OCI-LY7 (cell line): ENCODE results near the gene SREK1IP1. TPM values are rescaled to one million over a fixed set of nuclear protein-coding genes. Genes with fewer than 3 reads are reported as not detected.

Experiments
- BruUV-seq: library from RNA; stranded (reverse); fragments of 400-500 nt; replicated peaks from 2 replicates; lab custom pipeline; 2021; lab: Mats Ljungman, UMichigan
- CTCF ChIA-PET: fragments of 300-600 bp; sonication (Branson Sonifier 250); formaldehyde crosslinking; loops from one replicate; lab custom pipeline; 2022; ENCODE audit warnings: antibody characterized with exemption; ENCODE audit not compliant: unreplicated experiment; lab: Charles Lee
- POLR2A ChIA-PET: fragments of 300-600 bp; sonication (Branson Sonifier 250); formaldehyde crosslinking; loops from one replicate; lab custom pipeline; 2022; ENCODE audit warnings: antibody characterized with exemption; lab: Charles Lee
- DNase-seq: peaks from one replicate; pipeline ENCODE4 v3.0.0-alpha.2; 2015; ENCODE audit warnings: low spot score
- H2AFZ ChIP-seq: fragments of 200-600 bp; sonication (generic), shearing (Covaris generic); 2 replicates; pipeline ENCODE4 v1.6.1; 2014; ENCODE audit warnings: mild to moderate bottlenecking, antibody characterized with exemption, low read length, moderate library complexity
- H3K27ac ChIP-seq: fragments of 200-600 bp; sonication (generic); 2 replicates; pipeline ENCODE4 v1.5.1; 2014; ENCODE audit warnings: mixed run types, low read depth, mild to moderate bottlenecking, moderate library complexity, low read length, inconsistent platforms; ENCODE audit not compliant: poor library complexity, severe bottlenecking
- H3K36me3 ChIP-seq: fragments of 200-600 bp; sonication (generic); 2 replicates; pipeline ENCODE4 v1.6.1; 2014; ENCODE audit warnings: mild to moderate bottlenecking, antibody characterized with exemption, low read length, moderate library complexity, mixed read lengths; ENCODE audit not compliant: insufficient read depth
- H3K4me1 ChIP-seq: fragments of 200-600 bp; sonication (generic); 2 replicates; pipeline ENCODE4 v1.5.1; 2014; ENCODE audit warnings: mild to moderate bottlenecking, low read length; ENCODE audit not compliant: insufficient read depth, poor library complexity, severe bottlenecking
- H3K4me2 ChIP-seq: fragments of 200-600 bp; sonication (generic); 2 replicates; pipeline ENCODE4 v1.6.1; 2014; ENCODE audit warnings: mild to moderate bottlenecking, low read length
- H3K4me3 ChIP-seq: fragments of 200-600 bp; sonication (generic); 2 replicates; pipeline ENCODE4 v1.5.1; 2014; ENCODE audit warnings: mild to moderate bottlenecking, low read depth, low read length; ENCODE audit not compliant: poor library complexity, severe bottlenecking
- H3K79me2 ChIP-seq: fragments of 200-600 bp; sonication (generic); 2 replicates; pipeline ENCODE4 v1.6.1; 2016; ENCODE audit warnings: low read depth, mild to moderate bottlenecking, low read length, moderate library complexity, mixed read lengths; ENCODE audit not compliant: insufficient read depth
- H3K9me2 ChIP-seq: fragments of 200-600 bp; sonication (generic); 2 replicates; pipeline ENCODE4 v1.6.1; 2016; ENCODE audit warnings: mild to moderate bottlenecking, low read length, mixed read lengths; ENCODE audit not compliant: insufficient read depth
- H3K9me3 ChIP-seq: fragments of 200-600 bp; sonication (generic); 2 replicates; pipeline ENCODE4 v1.6.1; 2014; ENCODE audit warnings: mild to moderate bottlenecking, mixed run types, low read length, mixed read lengths
- H4K20me1 ChIP-seq: fragments of 200-600 bp; sonication (generic); 2 replicates; pipeline ENCODE4 v1.6.1; 2014; ENCODE audit warnings: mild to moderate bottlenecking, antibody characterized with exemption, low read length, moderate library complexity, mixed read lengths; ENCODE audit not compliant: insufficient read depth
- CTCF ChIP-seq: fragments of 200-600 bp; sonication (generic); conservative IDR thresholded peaks from 2 replicates; pipeline ENCODE4 v1.5.1; 2014; ENCODE audit warnings: mild to moderate bottlenecking, antibody characterized with exemption, low read length, moderate library complexity, mixed read lengths
- EZH2phosphoT487 ChIP-seq: fragments of 200-600 bp; sonication (generic); IDR thresholded peaks from 2 replicates; pipeline ENCODE4 v1.6.1; 2018; ENCODE audit warnings: low read depth, borderline replicate concordance, mild to moderate bottlenecking, mixed run types, antibody characterized with exemption, low read length, moderate library complexity, mixed read lengths
- intact Hi-C: fragments of 100-400 bp; cut with micrococcal nuclease; formaldehyde crosslinking; loops from one replicate; pipeline ENCODE4 v1.10.0; 2022; ENCODE audit not compliant: unreplicated experiment
- total RNA-seq, 2 experiments: library from RNA; depleted of rRNA in 1 of 2; stranded (reverse); fragments of >200 nt in 1 of 2; shearing (Covaris generic) in 1 of 2; gene quantifications; 2 replicates each; pipeline ENCODE4 v1.2.3, GENCODE V29; 2014 to 2022

The SREK1IP1 gene
- total RNA-seq, 2 experiments from 2014 or later = 4.8 to 23.0 TPM

GRCh38 chr5:64759960-64760660 lies 8.4 kb downstream of the SREK1IP1 start:
- peaks cover 5% of the 10 kb centered on the region; the same call in 1 of the 2 replicates for H4K20me1 ChIP-seq
- H3K9me2 ChIP-seq = no peaks in the 10 kb centered on the region
- ChIA-PET POLR2A (interaction anchor here (1.3 kb wide), 1 partner anchor 15 kb away, joined by 3 read pairs; no protein-coding TSS in a partner anchor), CTCF (no interaction called here)
- peaks cover 24% of the 10 kb centered on the region; the same call in 1 of the 2 replicates for H3K79me2 ChIP-seq
- H3K4me3 ChIP-seq = no peak overlapping the region
- BruUV-seq = no TSS peak
- H3K4me1 ChIP-seq = no peaks in the 10 kb centered on the region
- intact Hi-C loops = no loop called here
- no peak overlapping the region for H3K27ac ChIP-seq
- H2AFZ ChIP-seq = no peak overlapping the region
- H3K9me3 ChIP-seq = no peaks in the 10 kb centered on the region
- H3K36me3 ChIP-seq = peaks cover 34% of the 10 kb centered on the region
- TF ChIP-seq EZH2phosphoT487 (no peak), CTCF (no peak)
- no peak overlapping the region for H3K4me2 ChIP-seq
- no peak for DNase-seq

GRCh38 chr5:64758901-64759300 lies 9.6 kb downstream of the SREK1IP1 start:
- Histone ChIP-seq H3K4me3 (no peak overlapping the region), H3K9me3 (no peaks in the 10 kb centered on the region), H4K20me1 (peaks cover 5% of the 10 kb centered on the region; the same call in 1 of the 2 replicates), H3K79me2 (peaks cover 31% of the 10 kb centered on the region; the same call in 1 of the 2 replicates), H3K36me3 (peaks cover 31% of the 10 kb centered on the region), H3K9me2 (no peaks in the 10 kb centered on the region), H3K4me2 (no peak overlapping the region), H2AFZ (no peak overlapping the region), H3K27ac (no peak overlapping the region), H3K4me1 (no peaks in the 10 kb centered on the region)
- DNase-seq = no peak
- intact Hi-C loops = no loop called here
- ChIA-PET CTCF (no interaction called here), POLR2A (interaction anchor here (1.4 kb wide), 1 partner anchor 10 kb away, joined by 6 read pairs; the partner anchor contains the start of genes CWC27 and SREK1IP1)
- TF ChIP-seq EZH2phosphoT487 (no peak), CTCF (no peak)
- no TSS peak for BruUV-seq

- intact Hi-C loops = no loop called here
- Histone ChIP-seq H3K27ac (no peak overlapping the region), H3K36me3 (peaks cover 30% of the 10 kb centered on the region), H2AFZ (no peak overlapping the region), H3K4me1 (no peaks in the 10 kb centered on the region), H3K4me3 (no peak overlapping the region), H3K4me2 (no peak overlapping the region), H3K9me2 (no peaks in the 10 kb centered on the region), H3K79me2 (peaks cover 20% of the 10 kb centered on the region; the same call in 1 of the 2 replicates), H4K20me1 (no peaks in the 10 kb centered on the region), H3K9me3 (no peaks in the 10 kb centered on the region)
- CTCF ChIA-PET = no interaction called here
- no peak for DNase-seq
- POLR2A ChIA-PET = interaction anchor here (0.7 to 2.1 kb wide), 3 partner anchors 9 to 75 kb away, joined by 4 to 8 read pairs (median 7); partner anchors contain the start of genes CWC27 and SREK1IP1
- TF ChIP-seq CTCF = no peak
- no peak for TF ChIP-seq EZH2phosphoT487
- BruUV-seq = no TSS peak
These were observed 14.4 kb downstream of the SREK1IP1 start for GRCh38 chr5:64754066-64754465.
